HG03039 (cell line): ENCODE results near the gene IFNGR2.
"Not testable (repeated sequence)": the region's sequence is repeated elsewhere in the genome, so short reads cannot be mapped to it uniquely, and the experiment has no call there.

ENCODE experiments used
- ATAC-seq: cut with Tn5 transposase; IDR thresholded peaks from one replicate; pipeline ENCODE4 v1.9.1; 2021; ENCODE audit warnings: mild to moderate bottlenecking, moderate library complexity; ENCODE audit not compliant: unreplicated experiment

The IFNGR2 gene

GRCh38 chr21:33398361-33398760, 4.9 kb upstream of the IFNGR2 start:
- no peak for ATAC-seq

GRCh38 chr21:33401630-33401992, 1.6 kb upstream of the IFNGR2 start:
- no peak for ATAC-seq

- ATAC-seq = no peak
Measured at GRCh38 chr21:33402001-33402979, 923 bp upstream of the IFNGR2 start.

- no peak for ATAC-seq
Measured at GRCh38 chr21:33403786-33404585, 773 bp downstream of the IFNGR2 start.

- ATAC-seq = no peak
Measured at GRCh38 chr21:33406493-33406892, 3.3 kb downstream of the IFNGR2 start.

GRCh38 chr21:33411949-33412430, 8.8 kb downstream of the IFNGR2 start:
- ATAC-seq = no peak

- not testable (repeated sequence) for ATAC-seq
Measured at GRCh38 chr21:33412439-33412831, 9.2 kb downstream of the IFNGR2 start.

- no peak for ATAC-seq
Measured at GRCh38 chr21:33412832-33413519, 9.8 kb downstream of the IFNGR2 start.

GRCh38 chr21:33414068-33414467, 10.9 kb downstream of the IFNGR2 start:
- no peak for ATAC-seq

- no peak for ATAC-seq
Measured at GRCh38 chr21:33414926-33415325, 11.7 kb downstream of the IFNGR2 start.

GRCh38 chr21:33418691-33419090, 15.5 kb downstream of the IFNGR2 start:
- ATAC-seq = no peak

GRCh38 chr21:33419538-33420123, 16.4 kb downstream of the IFNGR2 start:
- no peak for ATAC-seq

GRCh38 chr21:33421713-33422393, 18.6 kb downstream of the IFNGR2 start:
- ATAC-seq = no peak

- no peak for ATAC-seq
Measured at GRCh38 chr21:33424214-33424613, 21.0 kb downstream of the IFNGR2 start.

GRCh38 chr21:33425825-33426224, 22.6 kb downstream of the IFNGR2 start:
- ATAC-seq = no peak

- ATAC-seq = no peak
Measured at GRCh38 chr21:33427051-33427450, 23.8 kb downstream of the IFNGR2 start.

GRCh38 chr21:33428669-33429068, 25.5 kb downstream of the IFNGR2 start:
- no peak for ATAC-seq

GRCh38 chr21:33430858-33431257, 27.6 kb downstream of the IFNGR2 start:
- ATAC-seq = no peak

- no peak for ATAC-seq
Measured at GRCh38 chr21:33432496-33432895, 29.3 kb downstream of the IFNGR2 start.

GRCh38 chr21:33433001-33433400, 29.8 kb downstream of the IFNGR2 start:
- no peak for ATAC-seq
